Frontal cortex (tissue), 4 donors: ENCODE data around the gene MYEOV. TPM values are rescaled to one million over a fixed set of nuclear protein-coding genes. Genes with fewer than 3 reads are reported as not detected.

ENCODE experiments used
- DNase-seq, 2 donors: peaks; one replicate each; pipeline ENCODE4 v3.0.0; 2012; ENCODE audit warnings: low spot score in 2 of 2
- FAIRE-seq: peaks from 2 replicates; lab custom pipeline; 2012; peaks lifted over from hg19 to GRCh38; lab: Jason Lieb, UNC
- total RNA-seq: library from RNA; depleted of rRNA; stranded (reverse); fragments of >200 nt; gene quantifications from one replicate; pipeline ENCODE4 v1.2.3, GENCODE V29; 2014
- donor health status: control.
- donor health status: control.
- donor health status: control.

Gene MYEOV
- total RNA-seq, 1 donor from 2014 or later = not detected

DNA sequence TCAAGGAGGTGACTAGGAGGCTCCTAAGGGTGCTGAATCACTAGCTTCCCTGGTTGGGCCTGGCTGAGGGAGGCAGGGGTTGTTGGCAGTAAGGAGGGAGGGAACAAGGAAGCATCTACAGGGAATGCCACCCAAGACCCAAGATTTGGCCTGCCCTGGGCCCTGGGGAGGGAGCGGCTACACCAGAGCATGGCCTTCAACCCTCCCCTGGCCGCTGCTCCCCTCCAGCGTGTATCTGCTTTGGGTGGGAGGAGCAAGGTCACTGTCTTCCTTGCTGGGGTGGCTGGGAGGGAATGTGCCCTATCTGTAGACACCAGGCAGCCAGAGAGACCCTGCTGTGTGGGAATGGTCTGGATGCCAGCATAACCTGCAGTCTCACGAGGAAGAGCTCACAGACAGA, 29.5 kb upstream of the MYEOV start:
- no peak for FAIRE-seq
- no peak for DNase-seq

DNA sequence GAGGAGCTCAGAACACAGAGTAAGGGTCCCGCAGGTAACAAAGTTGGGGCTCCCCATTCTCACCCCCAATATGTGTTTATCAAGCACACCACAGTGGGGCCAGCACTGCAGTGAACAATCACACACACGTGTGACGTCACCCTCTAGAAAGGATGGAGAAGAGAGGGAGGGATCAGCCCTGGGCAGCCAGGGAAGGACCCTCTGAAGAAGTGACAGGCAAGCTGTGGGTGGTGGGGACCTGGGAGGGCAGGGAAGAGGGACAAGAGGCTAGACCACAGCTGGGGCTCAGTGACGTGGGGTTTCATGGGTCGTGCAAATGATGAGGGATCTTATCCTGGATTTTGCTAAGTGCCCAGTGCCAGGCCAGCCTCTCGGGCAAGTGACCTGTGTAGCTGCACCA, 28.7 kb upstream of the MYEOV start:
- FAIRE-seq = no peak
- DNase-seq = no peak

DNA sequence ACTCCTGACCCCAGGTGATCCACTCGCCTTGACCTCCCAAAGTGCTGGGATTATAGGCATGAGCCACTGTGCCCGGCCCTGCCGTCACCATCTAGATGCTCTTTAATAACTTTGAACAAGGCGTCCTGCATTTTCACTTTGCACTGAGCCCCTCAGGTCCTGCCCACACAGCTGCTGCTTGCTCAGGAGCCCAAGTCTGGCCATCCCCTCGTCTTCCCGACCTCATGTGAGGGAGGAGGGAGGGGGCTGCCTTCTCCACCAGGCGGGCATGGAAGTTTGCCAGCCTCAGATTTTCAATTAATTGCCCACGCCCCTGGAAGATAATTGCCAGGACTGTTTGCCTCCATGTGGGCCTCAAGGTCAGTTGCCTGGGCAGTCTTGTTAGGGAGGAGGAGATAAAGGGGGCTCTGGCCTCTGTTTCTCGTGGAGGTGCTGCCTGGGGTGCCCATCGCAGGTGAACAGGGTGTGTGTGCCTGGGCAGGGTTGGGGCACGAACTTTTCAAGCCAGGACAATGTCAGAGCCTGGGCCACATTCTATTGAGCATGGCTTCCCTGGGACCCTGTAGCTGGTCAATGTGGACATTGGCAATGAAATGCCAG, 27.9 kb upstream of the MYEOV start:
- FAIRE-seq = no peak
- no peak for DNase-seq

DNA sequence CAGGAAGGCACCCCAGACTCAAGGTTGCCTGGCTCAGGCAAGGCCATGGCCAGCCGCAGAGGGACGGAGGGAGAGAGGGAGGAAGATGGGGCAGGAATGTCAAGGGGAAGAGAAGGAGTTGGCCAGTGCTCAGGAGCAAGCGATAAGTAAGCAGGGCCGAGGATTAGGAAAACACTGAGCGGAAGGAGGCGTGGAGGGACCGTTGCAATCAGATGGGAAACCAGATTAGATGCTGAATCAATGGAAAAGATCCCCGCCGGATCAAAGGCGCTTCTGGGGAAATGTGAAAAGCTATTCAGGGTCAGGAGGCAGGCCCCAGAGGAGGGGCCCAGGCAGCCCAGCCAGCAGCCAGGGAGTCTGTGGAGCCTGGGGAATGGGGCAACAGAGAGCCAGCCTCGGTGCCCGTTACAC, 26.6 kb upstream of the MYEOV start:
- DNase-seq (no peak), FAIRE-seq (no peak)

DNA sequence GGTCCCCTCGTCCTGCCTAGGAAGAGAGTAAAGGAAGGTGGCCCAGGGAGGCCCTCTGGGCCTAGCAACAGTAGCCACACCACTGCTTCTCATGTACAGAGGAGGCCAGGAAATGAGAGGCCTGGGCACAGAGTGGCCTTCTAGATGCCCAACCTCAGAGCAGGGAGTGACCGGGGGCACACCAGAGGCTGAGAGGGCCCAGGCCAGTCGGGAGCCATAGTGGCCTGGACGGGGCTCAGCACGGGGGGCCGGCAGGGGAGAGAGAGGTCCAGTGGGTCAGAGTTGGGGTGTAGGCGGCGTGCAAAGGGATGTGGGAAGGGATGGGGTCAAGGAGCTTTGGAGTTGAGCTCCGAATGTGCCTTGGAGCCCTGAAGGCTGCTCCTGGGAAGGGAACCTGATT, 25.0 kb upstream of the MYEOV start:
- FAIRE-seq (no peak), DNase-seq (no peak)

DNA sequence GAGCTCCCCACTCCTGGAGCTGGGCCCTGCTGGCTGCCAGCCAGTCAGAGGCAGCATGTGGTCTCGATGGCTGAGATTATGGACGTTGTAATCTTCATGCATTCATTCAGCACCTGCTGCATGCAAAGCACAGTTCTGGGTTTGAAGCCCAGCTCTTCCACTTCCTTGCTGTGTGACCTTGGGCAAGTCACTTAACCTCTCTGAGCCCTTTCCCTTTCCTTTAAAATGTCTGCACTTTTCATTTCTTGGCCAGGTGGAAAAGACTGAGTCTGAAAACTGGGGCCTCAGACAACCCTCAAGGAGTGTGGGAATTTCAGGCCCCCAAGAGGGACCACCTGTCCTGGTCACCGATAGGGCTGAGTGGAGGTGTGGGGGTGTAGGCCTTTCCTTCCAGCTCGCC, 24.6 kb upstream of the MYEOV start:
- FAIRE-seq = no peak

DNA sequence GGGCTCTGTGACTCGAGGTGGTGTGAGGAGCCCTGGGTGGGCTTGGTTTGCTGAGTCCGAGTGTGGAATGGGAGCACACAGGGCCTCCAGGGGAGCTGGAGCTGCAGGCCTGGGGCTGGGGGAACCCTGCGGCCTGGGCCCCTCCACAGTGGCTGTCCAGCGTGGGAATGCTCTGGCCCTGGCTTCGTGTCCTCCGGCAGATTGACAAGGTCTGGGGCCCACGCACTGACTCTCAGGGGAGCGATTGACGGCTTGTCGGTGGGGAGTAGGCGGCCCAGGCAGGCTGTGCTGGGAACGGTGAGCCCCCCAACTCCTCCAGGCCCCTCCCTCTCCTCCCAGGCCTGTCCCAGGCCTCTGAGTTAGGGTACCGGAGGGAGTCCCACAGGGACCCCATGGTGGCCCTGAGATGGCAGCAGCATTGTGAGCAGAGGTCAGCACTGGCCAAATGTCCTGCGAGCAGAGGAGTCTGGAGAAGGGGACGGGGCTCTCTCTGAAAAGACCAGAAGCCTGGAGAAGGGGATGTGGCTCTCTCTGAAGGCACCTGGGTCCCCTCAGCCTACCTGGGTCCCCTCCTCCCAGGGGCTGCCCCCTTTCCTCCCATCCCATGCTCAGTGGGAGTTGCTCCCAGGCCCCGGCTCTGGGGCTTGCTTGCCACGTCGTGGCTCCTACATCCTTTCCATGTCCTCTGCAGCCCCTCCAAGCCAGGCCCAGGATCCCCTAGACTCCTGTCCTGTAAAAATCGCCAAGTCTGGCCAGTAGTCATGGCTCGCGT, 23.8 kb upstream of the MYEOV start:
- DNase-seq (no peak), FAIRE-seq (no peak)

More for the DNA sequence above, 24.6 kb upstream of the MYEOV start:
- no peak for DNase-seq

DNA sequence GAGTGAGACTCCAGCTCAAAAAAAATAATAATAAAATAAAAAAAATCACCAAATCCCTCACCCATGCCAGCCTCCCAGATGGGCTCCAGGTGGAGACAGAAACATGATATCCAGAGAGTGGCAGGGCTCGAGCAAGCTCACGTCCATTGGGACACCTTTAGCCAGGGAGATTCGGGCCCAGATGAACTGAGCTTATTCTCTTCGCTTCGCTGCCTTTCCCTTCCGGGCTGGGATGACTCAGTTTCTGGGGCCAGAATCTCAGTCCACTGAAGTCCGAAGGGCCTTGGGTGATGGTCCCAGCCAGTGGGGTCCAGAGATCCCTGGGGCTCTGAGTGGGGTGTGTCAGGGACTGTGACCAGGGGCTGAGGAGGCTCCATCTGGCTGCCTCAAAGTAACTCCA, 23.0 kb upstream of the MYEOV start:
- no peak for DNase-seq
- FAIRE-seq = no peak

DNA sequence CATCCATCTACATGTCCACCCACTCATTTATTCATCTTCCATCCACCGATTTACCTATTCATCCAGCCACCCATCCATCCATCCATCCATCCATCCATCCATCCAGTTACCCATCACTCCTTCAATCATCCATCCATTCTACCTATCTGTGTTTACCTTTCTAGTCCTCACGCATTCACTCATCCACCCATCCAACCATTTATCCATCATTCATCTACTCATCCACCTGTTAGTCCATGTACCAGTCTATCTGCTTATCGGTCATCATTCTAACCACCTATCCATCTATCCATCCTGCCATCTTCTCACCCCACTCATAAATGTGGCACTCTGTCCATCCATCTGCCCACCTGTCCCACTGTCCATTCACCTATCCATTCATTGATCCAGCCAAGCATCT, 21.9 kb upstream of the MYEOV start:
- FAIRE-seq (no peak), DNase-seq (no peak)

DNA sequence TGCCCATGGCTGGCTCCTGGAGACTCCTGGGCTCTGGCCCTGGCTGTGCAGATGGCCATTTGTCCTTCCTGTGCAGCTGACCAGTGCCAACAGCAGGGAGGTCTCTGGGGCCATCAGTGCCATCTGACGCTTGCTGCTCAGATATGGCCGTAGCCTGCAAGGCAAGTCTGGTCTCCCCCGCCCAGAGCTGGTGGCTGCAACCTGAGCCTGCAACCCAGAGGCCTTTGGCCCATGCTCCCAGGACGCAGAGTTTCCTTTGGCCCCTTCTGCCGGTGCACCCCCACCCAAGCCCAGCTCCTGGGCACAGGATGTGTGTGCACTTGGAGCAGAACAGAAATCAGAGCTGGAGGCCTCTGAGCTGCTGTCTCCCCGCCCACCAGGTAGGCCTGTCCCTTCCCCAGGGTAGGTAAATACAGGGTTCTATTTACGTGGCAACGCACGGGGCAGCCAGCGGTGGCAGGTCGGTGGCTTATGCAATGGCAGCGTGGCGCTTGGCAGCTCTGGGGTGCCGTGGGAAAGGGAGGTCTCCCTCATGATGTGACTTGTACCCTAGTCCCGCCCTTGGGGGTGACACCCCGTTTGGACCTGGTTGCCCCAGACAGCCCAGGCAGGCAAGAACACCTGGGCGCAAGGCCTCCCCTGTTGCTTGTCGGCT, 21.0 kb upstream of the MYEOV start:
- FAIRE-seq = no peak

DNA sequence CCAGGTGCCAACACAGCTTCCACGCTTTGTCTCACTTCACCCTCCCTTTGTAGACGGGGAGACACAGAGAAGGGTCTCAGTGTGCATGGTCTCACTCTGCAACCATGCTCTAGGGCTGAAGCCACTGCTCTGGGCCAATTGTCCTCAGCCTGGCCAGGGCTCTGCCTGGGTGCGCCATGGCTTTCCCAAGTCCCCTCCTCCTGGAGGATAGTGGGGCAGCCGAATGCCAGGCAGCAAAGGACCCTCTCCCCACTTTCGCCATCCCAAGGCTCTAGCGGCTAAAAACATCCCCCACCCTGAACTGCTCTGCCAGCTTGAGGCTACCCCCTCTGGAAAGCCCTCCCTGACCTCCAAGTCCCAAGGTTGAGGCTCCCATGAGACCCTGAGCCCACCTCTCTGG, 20.4 kb upstream of the MYEOV start:
- DNase-seq (no peak), FAIRE-seq (no peak)

More for the DNA sequence above, 21.0 kb upstream of the MYEOV start:
- no peak for DNase-seq

DNA sequence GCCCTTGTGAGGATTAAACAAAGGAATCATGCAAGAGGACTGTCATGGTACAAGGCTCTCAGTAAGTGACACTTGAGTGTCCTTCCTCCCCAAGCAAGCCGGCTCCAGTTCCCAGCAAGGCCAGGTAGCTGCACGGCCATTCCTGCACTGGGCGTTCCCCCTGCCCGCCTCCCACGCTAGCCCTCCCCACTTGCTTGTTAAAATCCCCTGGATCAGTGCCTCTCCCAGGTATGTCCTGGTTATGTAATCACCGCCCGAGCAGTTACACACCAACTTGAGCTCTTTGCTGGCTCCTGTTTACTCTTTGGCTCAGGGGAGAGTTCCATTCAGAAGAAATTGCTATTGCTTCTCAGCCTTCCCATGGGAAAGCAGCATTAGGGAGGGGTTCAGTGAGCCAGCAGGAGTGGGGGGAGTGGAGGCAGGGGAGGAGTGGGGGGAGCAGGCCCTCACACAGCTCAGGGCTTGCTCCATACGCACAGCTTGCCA, 19.4 kb upstream of the MYEOV start:
- DNase-seq = no peak
- FAIRE-seq = no peak

DNA sequence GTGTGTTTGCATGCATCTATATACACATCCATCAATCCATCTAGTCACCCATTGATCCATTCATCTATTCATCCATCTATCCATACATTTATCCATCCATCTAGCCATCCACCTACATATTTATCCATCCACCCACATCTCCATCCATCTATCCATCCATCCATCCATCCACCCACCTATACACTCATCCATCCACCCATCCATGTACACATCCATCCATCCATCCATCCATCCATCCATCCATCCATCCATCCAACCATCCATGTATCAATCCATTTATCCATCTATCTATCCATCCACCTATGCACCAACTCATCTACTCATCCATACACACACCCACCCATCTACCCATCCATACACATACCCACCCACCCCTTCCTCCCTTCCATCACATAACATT, 18.8 kb upstream of the MYEOV start:
- FAIRE-seq = no peak
- no peak for DNase-seq

DNA sequence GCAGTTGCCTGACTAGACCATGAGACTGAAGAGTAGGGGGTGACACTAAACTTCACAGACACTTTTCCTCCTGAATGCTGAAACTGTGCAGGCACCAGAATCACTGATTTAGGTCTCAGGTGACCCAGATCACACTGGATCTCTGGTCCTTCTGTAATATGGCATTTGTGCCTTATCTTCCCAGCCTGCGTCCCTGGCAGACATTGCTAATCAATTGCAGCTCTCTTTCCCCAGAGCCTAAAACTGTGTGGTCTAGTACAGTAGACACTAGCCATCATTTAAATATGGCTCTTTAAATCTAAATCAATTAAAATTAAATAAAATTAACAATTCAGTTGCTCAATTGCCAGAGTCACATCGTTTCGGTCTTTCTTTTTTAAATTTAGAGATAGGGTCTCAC, 17.8 kb upstream of the MYEOV start:
- FAIRE-seq (no peak), DNase-seq (no peak)

DNA sequence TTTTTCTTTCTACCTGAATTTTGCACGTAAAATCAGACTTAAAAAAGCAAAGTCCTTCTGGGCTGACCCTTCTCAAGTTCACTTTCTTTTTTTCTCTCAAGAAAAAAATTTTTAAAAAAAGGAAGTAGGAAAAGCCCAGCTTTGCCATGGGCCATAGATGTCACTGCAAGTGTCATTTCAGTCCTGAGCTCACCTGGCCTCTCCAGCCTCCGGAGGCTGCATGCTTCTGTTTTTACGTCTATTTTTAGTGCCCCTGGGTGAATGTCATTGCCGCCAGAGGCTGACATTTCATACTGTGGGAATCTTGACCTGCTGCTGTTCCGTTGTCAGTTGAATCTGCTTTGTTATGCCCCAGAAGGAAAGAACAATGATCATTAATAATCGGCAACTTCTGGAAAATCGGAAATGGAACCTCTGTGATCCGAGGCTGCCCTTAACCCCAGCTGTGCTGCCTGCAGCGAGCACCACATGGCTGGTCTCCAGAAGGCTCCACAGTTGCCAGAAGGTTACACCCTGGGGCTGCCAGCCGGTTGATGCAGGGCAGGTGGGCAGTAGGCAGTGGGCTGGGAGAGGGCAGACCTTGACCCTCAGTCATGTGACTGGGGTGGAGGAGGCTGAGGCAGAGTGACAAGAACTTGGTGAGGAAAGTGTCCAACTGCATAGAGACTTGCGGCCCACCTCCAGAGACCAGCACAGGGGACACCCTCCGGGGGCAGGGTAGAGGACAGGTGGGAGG, 16.7 kb upstream of the MYEOV start:
- DNase-seq (no peak), FAIRE-seq (no peak)

DNA sequence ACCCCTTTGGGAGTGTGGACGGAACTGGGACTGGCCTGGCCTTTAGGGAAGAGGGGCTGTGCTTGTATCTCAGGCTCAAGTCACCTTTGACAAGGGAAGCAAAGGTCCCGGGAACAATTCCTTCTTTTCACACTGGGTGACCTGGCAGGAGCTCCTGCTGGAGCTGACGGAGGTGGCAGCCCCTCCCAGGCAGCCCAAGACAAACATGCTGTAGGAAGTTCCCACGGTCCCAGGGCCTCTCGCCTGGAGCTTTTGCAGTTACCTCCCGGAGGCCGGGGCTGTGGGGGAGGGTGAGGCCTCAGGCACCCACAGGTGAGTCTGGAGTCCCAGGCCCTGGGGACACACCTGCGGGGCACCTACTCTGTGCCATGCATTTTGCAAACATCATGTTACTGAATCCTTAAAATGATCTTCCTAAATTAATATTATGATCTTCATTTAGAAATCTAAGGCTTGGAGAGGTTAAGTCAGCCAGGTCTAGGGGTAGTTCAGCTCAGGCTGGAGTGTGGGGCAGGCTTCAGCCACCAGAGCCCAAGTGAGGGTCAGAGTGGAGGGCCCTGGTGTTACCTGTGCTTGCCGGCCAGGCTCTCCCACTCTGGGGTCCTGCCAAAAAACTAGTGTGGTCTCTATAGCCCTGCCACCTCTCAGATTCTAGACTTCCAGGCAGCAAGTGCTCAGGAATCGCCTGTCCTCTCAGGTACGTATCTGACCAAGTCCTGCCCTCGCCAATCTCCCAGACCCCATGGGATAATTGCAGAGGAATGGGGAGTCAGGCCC, 15.7 kb upstream of the MYEOV start:
- no peak for FAIRE-seq
- DNase-seq = no peak

DNA sequence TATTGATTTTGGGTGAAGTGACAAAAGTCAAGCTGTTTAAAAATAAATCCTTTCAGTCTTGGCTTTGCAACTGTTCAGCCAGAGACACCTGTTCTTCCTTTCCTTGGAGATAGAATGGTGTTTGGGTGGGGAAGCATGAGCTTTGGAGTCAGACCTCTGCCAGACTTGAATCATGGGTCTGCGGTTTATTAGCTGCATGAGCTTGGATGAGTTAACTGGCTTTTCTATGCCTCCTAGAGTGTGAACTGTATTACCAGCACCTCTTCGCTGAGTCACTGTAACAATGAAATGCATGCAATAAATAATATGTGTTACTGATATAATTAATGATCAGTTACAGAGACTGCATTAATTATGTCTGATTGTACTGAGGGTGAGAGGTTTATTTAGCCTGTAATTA, 13.5 kb upstream of the MYEOV start:
- DNase-seq = no peak
- FAIRE-seq = no peak

DNA sequence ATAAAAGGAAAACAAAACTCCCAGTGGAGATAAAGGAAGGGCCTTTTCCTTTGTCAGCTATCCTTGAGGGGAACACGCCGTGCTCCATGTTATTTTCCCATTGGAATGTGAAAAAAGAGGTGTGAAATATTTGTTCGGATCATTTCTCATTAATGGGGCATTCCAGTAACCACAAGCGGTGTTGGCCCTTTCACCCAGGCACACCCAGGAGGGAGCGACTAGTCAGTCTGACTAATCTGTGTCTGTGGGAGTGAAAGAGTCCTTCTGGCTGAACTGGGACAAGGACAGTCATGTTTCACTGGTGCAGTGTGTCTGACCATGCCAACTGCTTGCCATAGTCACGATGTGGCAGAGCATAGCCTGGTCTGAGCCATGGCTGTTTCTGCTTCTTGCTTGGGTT, 13.0 kb upstream of the MYEOV start:
- no peak for FAIRE-seq
- DNase-seq = no peak

DNA sequence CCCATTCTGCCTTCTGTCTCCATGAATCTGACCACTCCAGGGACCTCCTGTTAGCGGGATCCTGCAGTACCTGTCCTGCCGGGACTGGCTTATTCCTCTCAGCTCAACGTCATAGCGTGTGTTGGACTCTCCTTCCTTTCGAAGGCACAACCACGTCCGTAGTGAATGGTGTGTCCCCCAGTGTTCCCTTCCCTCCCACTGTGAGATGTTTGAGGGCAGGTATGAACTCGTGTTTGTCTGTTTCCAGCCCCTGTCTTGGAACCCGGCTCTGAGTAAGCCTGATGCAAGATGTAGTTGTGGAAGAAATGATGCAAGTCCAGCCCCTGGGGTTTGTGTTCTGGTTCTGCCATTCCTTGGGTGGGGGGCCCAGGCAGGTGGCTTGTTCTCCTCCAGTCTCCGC, 10.5 kb upstream of the MYEOV start:
- FAIRE-seq = no peak
- no peak for DNase-seq

DNA sequence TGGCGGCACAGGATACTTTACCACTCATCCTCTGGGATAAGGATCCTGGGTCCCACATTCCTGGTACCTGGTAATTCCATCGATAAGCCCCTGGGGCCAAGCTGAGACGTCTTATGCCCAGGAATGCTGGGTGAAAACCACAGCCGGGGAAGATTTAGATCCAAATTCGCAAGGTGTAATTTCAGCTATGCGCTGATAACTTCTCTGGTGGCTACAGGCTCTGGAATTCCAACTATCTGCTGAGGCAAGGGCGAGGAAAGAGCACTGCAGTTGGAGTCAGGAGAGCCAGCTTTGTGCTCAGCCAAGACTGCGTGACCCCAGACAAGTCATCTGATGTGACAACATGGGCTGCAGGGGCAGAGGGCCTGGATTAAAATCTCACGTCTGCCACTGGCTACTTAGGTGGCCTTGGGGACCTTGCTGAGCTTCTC, 9.9 kb upstream of the MYEOV start:
- DNase-seq (no peak), FAIRE-seq (no peak)
